Activated T-helper 1 cell treated with Interleukin-2 at 50 U/mL for 16 hours (primary cell): ENCODE data around the gene RNASE8.
"Not testable (repeated sequence)": the region's sequence is repeated elsewhere in the genome, so short reads cannot be mapped to it uniquely, and the experiment has no call there.

ENCODE experiments used
- DNase-seq: peaks from one replicate; pipeline ENCODE4 v3.0.0-alpha.2; 2020; ENCODE audit warnings: low read depth

RNASE8 gene, protein sequence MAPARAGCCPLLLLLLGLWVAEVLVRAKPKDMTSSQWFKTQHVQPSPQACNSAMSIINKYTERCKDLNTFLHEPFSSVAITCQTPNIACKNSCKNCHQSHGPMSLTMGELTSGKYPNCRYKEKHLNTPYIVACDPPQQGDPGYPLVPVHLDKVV

DNA sequence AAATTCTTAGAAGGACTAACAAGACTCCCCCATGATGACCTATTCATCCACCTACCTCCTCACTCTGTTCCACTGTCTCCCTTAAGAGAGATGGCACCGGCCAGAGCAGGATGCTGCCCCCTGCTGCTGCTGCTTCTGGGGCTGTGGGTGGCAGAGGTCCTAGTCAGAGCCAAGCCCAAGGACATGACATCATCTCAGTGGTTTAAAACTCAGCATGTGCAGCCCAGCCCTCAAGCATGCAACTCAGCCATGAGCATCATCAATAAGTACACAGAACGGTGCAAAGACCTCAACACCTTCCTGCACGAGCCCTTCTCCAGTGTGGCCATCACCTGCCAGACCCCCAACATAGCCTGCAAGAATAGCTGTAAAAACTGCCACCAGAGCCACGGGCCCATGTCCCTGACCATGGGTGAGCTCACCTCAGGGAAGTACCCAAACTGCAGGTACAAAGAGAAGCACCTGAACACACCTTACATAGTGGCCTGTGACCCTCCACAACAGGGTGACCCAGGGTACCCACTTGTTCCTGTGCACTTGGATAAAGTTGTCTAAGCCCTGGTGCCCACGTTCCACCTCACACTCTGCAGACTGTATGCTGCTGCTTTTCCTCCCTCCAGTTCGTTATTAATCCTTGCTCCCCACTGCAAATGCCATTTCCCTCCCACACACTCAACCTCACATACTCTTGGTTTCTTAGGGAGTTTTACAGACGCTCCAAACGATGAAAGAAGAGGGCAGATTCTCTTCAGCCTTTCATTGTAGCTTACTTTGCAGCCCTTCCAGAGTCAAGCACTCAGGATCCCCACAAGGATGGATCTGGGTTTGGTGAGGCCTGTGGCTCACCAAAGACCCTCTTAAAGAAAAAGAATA, at the start of gene RNASE8:
Gene RNASE8, plus strand, starts transcription at position 20 of the 873 bp plus-strand sequence. Its CDS starts 71 bp downstream, at position 91.
- DNase-seq: no peak

DNA sequence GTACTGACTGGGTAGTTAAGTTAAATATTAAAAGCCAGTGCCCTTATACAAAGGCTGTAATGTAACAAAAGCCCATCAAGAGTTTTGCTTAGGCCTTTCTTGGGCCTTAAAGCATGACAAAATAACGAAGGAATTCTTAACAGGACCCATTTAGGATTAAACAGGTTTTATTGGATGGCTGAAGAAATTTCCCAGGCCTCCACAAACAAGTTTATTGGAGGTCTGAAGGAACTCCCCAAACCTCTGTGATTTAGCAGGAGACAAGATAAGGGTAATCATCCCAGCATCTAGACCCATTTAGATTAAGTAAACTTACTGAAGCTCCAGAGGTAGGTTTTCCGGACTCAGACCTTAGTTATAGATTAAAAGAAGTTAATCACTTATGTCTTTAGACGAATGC, 47.9 kb upstream of the RNASE8 start:
- DNase-seq: not testable (repeated sequence)

DNA sequence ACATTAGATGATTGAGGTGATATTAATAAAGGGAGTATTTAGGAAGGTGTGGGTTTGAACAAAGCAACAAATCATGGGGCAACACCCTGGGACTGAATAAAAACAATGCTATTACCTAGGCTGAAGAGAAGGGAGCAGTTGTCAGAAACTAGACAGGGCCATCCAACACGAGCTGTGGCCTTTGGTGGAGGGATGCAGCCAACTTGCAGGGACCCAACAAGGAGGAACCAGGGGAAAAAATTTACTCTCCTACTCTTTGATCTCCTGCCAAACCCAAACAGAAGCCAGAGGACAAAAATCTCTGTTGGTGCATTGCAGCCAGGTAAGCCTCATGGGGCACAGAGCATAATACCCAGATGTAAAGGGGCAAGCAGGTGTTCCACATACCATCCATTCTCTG, 46.5 kb upstream of the RNASE8 start:
- no peak for DNase-seq

DNA sequence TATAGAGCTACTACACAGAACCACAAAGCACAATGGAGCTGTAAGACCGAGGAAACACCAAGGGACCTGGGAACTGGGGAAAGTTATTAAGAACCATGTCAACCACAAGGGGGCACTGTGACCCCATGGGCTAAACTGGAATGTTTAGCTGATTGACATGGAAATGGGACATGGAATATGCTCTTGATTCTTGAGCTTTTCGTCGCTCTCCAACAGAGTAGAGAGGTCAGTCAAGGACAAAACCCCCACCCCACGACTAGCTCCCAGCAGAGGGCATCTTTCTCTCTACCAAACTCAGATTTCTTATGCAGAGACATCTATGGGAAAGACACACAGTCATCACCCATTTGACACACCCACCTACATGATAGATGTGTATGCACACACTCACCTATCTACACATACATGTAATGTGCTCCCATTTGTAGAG, 42.8 kb upstream of the RNASE8 start:
- DNase-seq: peak; percentile 64

DNA sequence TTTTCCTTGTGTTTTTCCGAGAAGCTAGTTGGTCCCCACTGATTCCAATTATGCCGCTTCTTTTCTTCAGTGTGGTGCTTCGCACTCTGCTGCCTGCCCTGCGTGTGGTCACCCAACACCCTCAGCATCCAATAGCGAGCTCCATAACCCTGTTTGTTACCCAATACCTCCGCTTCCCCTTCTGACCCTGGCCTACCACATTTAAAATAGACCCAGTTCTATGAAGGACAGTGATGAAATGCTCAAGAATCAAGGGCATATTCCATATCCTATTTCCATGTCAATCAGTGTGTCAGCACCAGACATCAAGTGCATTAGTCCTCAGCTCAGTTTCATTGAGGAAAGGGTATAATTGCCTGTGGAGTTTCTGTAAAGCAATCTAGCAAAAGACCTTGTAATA, 42.3 kb upstream of the RNASE8 start:
- DNase-seq: no peak

DNA sequence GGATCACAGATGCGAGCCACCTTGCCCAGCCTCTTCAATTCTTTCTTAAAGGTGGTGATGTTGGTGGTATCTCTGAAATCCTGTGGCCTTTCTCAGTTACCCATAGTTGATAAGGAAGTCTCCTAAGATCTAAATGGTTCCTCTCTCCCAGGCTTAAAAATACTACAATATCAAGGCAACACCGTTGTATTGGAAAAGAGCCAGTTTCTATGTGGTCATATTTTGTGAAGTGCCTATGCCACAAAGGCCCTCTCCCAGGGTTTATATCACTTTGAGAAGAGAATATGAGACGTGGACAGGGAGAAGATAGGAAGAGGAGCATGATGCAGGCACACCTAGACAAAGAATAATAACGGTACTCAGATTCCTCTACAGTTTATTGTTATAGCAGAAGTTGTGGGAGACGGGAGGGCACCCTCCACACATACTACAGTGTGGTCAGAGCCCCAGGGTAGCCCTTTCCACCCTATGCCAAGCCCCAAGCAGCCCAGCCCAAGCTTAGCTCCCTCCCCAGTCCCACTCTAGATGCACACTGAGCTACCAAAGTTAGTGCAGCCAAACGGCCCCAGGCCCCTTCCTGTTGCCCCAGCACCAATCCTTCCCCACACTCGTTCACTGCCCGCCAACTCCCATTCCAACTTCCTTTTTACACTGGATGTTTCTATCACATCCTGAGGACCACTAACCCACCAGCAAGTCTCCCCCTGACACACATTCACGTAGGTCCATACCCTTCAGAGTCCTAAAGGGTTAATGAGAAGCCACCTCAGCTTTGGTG, 41.0 kb upstream of the RNASE8 start:
- no peak for DNase-seq

DNA sequence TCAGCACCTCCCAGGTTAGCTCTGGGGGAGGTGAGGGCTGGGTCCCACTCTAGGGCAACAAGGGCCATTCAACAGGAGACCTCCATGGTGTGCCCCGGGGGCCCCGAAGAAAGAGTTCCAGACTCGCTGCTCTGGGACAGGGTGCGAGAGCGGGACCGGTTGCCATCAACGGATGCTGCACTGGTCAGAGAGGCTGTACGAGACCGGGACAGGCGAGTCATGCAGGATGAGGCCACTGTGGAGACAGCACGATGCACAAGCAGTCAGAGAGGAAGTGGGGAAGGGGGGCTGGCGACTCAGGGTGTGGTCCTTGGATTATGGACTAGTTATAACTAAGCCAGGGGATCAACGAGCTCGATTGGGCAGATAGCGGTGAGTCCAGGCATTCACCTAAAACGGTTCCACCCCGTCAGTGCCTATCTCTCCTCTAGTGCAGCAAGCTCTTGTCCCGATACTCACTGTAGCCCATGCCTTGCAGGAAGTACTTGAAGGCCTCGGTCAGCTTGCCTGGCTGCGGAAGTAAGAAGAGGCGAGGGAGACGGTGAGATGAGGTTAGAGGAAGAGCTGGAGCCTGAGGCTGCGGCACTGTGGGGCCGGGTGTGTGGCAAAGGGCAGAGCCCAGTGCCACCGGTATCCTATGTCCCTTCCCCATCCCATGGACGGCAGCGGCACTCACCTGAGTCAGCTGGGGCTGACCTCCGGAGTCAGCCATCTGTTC, 39.9 kb upstream of the RNASE8 start:
- no peak for DNase-seq

DNA sequence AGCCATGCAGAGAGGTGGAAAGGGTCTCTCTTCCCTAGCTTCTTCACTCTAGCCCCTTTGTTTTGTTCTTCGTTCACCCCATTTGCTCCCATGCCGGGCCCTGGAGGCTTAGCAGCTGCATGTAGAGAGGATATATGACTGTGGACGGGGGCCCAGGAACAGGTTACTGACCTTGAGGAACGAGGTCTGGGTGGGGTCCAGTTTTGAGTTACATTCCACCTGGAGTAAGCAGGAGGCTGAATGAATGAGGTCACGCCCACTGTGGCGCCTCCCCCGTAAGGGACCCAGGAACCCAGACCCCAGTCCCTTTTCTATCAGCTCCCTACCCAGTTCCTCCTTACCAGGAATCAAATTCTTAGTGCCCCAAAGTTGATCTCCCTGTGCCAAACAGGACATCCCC, 39.3 kb upstream of the RNASE8 start:
- no peak for DNase-seq

DNA sequence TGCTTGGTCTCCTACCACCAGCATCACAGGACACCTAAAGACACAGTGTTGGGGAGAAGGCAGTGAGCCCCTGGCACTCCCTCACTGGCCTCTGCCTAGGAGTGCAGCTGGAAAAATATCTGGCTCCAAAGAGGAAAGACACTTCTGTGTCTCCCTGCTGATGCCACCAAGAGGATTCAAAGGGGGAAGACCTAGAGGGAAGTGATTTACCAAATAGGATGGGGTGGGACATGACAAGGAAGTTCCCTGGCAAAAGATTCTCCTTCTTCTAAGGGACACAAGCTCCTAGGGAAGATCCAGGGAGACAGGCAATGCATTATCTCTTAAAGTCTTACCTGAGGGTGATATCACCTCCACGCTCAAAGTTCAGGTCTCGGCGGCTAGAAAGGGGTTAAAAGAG, 38.8 kb upstream of the RNASE8 start:
- no peak for DNase-seq

DNA sequence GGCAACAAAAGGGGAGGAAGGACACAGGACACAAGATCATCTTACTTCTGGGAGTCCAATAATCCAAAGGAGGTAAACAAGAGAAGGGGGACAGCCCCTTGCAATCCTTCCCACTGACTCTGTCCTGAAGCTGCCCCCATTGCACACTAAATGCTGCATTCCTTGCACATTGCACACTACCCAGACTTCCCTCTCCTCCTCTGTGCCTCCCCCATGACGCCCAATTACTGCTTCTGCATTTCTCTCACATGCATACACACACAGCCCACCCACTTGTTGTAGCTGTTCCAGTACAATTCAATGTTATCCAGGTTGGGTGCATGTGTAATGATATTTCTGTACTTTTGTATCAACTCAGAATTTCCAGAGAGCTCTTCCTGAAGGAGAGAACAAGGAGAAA, 38.3 kb upstream of the RNASE8 start:
- no peak for DNase-seq

DNA sequence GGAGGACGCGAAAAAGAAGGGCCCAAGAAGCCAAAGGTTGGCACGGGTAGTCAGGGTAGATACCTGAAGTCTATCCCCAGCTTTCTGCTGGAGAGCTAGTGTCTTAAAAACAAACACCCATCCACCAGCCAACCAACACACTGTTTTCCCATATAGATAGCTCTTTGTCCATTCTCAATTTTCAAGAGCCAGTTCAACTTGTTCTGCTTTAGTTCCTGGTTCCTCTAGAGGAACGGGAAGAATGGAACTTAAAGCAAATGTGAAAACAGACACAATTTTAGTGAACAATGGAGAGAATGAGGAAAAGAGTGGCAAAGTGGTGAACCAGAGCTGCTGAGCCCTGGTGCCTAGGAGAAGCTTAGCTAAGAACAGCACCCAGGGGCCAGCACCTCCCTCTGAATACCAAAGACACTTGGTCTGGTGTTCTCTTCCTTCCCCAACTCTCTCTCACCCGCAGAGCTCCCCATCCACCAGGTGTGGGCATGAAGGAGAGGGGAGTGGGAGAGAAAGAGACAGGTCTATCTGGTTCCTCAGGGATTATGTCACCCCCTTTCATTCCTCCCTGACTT, 36.6 kb upstream of the RNASE8 start:
- DNase-seq: no peak

DNA sequence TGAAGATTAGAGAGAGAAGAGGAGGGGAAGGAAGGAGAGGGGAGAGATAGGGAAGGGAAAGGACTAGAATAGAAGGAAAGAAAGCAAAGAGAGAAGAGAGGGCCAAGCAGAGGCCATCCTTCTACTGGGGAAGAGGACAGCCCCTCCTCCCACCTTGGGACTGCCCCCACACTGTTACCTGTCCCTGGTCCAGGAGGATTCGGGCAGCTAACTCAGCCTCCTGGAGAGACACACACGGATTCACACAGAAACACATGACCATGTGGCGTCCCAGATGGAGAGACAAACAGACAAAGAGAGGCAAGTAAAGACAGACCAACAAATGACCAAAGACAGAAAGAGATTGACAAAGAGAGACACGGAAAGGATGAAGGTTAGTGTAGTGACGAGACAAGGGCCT, 34.9 kb upstream of the RNASE8 start:
- no peak for DNase-seq

DNA sequence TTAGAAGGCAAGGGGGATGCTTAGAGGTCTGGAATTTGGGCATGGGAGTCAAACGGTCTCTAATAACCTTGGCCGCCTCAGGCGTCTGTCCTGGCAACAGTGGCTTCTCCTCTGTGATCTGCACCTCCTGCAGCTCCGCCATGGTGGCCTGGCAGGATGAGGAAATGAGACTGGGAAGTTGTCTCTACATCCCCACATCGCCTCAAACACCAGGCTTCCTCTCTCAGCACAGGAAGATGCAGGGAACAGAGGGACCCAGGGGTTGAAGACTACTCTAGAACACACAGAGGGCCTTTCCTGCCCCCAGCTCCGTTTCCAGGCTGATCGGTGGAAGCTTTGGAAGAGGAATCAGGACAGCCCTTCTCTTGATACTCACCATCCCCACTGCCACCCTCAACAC, 34.4 kb upstream of the RNASE8 start:
- no peak for DNase-seq

DNA sequence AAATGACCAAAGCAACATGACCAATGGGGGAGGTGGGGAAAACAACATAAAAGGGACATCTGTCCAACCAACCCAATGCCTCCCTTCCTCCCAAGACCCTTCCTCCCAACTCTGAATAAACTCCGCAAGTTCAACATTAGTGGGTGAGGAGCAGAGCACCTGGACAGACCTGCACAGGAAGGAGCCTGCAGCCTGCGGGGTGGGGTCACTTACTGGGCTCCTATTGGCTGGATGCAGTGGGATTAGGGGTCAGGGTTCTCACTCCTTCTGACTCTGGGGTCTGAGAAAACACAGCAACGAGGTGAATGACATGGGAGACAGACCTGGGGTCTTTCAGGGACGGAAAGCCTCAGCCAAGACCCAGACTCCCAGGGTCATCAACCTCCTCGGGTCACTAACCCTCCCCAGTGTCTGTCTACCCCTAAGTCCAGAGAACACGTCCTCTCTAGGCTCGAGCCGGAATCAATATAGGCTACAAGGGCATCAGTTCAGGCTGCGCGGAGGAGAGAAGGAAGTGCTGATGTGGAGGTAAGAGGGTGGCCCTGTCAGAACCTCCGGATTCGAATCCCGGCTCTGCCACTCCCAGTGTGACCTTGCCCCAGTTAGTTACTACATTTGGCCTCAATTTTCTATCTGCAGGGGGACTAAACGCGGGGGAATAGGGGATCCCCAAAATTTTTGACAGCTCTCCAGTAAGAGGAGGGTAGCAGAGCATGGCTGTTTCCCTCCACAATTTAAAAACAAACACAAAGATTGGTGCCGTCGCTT, 33.6 kb upstream of the RNASE8 start:
- DNase-seq: no peak

DNA sequence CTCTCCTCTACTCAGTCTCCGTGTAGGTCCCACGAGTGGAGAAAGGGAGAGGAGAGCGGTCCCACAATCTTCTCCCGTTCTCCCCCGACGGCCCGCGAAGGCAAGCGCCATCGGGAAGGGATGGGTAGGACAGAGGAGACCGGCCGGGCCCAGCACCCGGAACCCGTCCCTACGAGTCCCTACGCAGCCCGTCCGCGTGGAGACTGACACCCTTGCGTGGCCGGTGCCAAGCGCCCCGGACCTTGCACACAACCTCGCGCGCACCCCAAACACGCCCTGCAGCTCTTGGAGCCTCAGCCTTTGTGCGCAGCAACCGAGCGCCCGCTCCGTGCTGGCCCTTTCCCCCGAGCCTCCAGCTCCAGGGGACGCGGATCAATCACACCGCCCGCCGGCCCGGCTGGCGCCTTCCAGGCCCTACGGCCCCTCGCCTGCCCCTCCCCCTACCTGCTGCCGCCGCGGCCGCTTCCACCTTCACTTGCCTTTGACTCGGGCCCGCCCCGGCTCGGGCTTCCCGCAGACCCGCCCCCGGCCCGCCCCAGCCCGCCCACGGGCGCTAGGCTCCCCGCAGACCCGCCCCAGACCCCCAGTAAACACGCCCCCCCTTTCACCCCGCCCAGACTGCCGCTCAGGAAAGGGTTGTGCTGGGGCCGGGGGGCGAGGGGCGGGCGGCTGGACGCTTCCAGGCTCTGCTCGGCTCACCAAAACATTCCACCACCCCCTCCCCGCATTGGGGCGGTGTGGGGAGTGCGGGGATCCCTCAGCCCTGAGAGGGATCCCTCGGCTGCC, 32.8 kb upstream of the RNASE8 start, which contains the start of gene NDRG2:
Gene NDRG2, minus strand, starts transcription at position 477 of the 786 bp plus-strand sequence. CDS start 1,746 bp downstream, outside the sequence.
- peak; percentile 68 for DNase-seq

DNA sequence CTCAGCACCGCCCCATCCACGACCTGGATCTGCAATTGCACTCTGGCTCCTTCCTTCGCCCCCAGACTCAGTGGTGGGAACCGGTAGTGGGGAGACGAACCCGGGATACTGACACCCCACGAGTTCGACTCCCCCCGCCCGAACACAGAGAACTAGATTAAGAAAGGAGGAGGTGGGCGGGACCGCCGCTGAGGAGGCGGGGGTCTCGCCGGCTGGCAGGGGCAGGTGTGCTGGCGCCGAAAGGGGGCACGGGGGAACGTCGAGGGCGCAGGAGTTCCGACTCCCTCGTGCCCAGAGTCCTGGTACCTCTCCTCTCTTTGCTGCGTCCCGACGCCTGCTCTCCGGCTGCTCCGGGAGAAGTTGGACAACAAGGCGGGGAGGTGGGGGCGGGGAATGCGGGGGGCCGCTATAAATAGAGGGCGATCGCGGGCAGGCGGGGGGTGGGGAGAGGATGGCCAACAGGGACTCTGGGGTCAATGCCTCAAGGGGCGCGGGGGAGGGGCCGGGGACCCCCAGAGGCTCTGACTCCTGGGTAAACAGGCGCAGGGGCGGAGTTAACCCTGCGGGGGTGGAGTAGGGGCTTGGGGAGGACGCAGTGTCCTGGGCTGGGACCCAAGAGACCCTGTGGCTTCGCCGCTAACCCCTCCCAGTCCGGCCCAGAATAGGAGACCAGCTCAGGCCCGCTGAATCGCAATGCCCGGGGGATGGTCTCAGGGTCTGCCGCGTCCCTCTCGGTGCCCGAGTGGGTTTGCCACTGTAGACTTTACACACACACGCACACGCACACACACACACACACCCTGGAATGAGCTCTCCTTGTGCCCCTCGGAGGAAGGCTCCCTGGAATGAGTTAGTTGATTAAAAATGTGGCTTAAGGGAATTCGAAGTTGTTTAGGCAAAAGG, 32.0 kb upstream of the RNASE8 start:
- DNase-seq: no peak

DNA sequence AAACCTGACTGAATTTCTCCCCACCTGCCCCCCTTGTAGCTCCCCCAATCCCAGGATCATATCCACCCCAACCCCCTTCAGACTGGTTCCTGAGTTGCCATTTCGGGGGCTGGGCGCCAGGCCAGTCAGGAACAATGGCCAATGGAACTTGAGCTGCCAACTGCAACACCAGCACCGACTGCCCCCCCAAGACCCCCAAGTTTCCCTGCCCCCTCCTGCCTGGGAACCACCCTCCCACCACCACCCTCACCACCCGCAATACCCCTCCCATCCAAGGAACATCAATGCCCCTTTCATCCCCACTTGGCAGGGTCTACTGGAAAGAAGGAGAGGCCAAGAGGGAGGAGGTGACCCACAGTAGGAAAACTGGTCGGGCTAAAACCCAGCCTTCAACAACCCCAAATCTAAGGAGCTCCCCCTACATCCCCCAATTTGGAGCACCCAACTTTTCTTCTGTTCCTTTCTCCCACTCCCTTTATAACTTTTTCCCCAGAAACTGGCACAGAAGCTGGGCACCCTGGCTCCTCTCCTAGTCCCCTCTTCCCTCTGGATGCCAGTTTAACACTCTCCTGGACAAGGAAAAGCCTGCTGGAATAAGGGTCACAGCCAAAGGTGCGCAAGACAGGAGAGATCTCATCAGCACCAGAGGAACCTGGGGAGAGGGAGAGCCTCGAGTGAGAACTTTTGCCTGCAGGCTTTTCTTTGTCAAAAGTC, 31.2 kb upstream of the RNASE8 start:
- DNase-seq: no peak

DNA sequence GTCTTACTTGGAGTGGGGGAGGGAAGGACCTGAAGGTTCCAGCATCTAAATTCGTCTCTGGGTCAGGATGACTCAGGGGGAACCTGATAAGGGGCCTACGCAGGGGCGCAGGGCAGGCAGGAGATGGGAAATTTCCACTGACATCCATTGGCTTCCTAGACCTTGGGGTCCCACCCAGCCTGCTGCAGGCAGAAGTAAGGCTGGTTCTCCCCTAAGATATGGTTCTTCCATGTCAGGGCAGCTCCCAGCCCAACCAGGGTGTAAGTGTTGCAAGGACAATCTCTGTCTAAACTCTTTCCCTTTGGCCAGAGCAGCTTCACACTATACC, 30.7 kb upstream of the RNASE8 start:
- DNase-seq: no peak

DNA sequence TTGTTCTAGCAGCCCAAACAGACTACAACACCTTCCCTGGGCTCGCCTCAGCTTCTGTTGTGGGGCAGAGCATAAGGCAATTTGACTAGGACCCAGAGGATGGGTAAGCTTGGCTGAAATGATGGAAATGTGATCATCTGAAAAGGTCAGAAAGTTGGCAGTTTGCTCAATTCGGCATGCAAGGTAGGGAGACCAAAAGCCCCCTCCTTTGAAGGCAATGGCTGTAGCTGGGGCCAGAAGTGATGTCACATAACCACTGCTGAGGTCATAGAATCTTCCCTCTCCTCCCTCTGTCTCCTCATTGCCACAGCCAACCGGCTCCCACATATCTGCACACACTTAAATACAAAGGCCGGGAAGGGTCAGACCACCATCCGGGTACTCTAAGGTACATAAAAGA, 27.7 kb upstream of the RNASE8 start, which contains the start of gene TPPP2:
Gene TPPP2, plus strand, starts transcription at position 301 of the 400 bp plus-strand sequence. CDS start 365 bp downstream, outside the sequence.
- DNase-seq: no peak
